Germinal center (tissue), 1 donor: Measurements from ENCODE around the gene DMRT1.
"Not testable (repeated sequence)": the region's sequence is repeated elsewhere in the genome, so short reads cannot be mapped to it uniquely, and the experiment has no call there.

Experiments used
- DNase-seq: peaks from one replicate; pipeline ENCODE4 v3.0.0; 2012; ENCODE audit warnings: mixed read lengths, low spot score

DMRT1 gene

GRCh38 chr9:998299-999110 is 157.0 kb downstream of the DMRT1 start:
- not testable (repeated sequence) for DNase-seq

- DNase-seq = no peak
Measured at GRCh38 chr9:1001838-1002237, 160.3 kb downstream of the DMRT1 start.

GRCh38 chr9:1002678-1003077 is 161.2 kb downstream of the DMRT1 start:
- no peak for DNase-seq

- peak; percentile 32 for DNase-seq
Measured at GRCh38 chr9:1005043-1005667, 163.7 kb downstream of the DMRT1 start.

- no peak for DNase-seq
Measured at GRCh38 chr9:1007312-1007711, 165.8 kb downstream of the DMRT1 start.

GRCh38 chr9:1008216-1008615 is 166.7 kb downstream of the DMRT1 start:
- DNase-seq = no peak

- peak; percentile 69 for DNase-seq
Measured at GRCh38 chr9:1009101-1009707, 167.7 kb downstream of the DMRT1 start.

- DNase-seq = no peak
Measured at GRCh38 chr9:1013021-1013420, 171.5 kb downstream of the DMRT1 start.

GRCh38 chr9:1014225-1014624 is 172.7 kb downstream of the DMRT1 start:
- no peak for DNase-seq

GRCh38 chr9:1014640-1015039 is 173.1 kb downstream of the DMRT1 start:
- no peak for DNase-seq

- no peak for DNase-seq
Measured at GRCh38 chr9:1018121-1018520, 176.6 kb downstream of the DMRT1 start.
